GM12865 (cell line): ENCODE data around the gene PARN.

Experiments used
- DNase-seq: peaks from one replicate; pipeline ENCODE4 v3.0.0; 2010; ENCODE audit warnings: low read depth
- H3K4me3 ChIP-seq: 2 replicates; pipeline ENCODE4 v1.5.1; 2011; ENCODE audit warnings: mild to moderate bottlenecking, low read depth, low read length, control low read depth
- TF ChIP-seq, protein P1 (sequence below): IDR thresholded peaks from 2 replicates; pipeline ENCODE4 v1.5.1; 2011; ENCODE audit warnings: low read length, control low read depth, low read depth, inconsistent platforms; ENCODE audit not compliant: insufficient read depth; ENCODE audit errors: missing control alignments

The PARN gene

DNA sequence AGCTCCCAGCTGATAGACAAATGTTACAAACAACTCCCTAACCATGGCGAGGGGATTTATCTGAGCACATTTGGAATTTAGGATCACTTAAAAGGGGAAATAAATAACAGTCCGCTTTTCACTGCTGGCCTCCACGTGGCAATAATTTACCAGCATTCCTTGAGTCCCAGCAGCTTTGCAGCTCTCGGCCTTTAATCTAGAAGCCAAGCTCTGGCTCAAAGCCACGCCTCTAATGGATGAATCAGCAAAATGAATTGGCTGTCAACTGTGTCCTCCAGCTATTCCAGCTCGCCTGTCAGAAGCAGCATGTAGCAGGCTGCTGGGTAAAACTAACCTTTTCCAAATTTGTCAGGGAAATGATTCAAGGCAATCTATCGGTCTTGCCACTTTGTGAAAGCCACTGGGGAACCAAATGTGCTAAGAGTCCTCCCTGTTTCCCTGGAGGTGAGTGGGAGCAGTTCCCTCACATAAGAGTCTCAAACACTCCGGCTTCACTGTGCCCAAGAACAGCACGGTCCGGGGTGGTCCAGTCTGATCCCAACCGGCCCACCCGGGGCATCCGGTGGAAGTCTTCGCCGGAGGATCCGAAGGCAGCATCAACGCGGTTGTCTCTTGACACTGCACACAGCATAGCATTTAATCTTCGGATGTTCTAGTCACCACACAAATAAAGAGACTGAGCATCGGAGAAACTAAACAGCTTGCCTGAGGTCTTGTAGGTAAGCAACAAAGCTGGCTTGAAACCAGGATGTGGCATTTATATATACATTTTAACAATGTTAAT is 143.3 kb downstream of the PARN start:
- no peak for DNase-seq
- TF ChIP-seq, protein P1, sequence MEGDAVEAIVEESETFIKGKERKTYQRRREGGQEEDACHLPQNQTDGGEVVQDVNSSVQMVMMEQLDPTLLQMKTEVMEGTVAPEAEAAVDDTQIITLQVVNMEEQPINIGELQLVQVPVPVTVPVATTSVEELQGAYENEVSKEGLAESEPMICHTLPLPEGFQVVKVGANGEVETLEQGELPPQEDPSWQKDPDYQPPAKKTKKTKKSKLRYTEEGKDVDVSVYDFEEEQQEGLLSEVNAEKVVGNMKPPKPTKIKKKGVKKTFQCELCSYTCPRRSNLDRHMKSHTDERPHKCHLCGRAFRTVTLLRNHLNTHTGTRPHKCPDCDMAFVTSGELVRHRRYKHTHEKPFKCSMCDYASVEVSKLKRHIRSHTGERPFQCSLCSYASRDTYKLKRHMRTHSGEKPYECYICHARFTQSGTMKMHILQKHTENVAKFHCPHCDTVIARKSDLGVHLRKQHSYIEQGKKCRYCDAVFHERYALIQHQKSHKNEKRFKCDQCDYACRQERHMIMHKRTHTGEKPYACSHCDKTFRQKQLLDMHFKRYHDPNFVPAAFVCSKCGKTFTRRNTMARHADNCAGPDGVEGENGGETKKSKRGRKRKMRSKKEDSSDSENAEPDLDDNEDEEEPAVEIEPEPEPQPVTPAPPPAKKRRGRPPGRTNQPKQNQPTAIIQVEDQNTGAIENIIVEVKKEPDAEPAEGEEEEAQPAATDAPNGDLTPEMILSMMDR: no peak
- no peak overlapping the region for H3K4me3 ChIP-seq

DNA sequence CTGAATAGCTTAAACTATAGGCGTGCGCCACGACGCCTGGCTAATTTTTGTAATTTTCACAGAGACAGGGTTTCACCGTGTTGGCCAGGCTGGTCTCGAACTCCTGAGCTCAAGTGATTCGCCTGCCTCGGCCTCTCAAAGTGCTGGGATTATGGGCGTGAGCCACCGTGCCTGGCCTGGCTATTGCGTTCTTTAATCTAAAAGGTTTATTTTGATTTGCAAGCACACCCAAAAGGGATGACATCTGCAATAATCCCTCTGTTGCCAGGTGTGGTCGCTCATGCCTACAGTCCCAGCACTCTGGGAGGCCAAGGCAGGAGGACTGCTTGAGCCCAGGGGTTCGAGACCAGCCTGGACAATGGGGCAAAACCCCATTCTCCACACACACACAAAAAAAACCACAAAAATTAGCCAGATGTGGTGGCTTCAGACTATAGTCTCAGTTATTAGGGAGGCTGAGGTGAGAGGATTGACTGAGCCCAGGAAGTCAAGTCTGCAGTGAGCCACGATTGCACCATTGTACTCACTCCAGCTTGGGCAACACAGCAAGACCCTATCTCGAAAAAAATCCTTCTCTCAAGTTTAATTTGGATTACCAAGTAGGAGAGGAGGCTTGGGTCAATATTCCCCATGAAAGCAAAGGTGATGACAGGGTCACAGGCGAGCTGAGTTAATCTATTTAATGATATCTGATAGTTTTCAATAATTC is 144.1 kb downstream of the PARN start:
- H3K4me3 ChIP-seq: no peak overlapping the region
- DNase-seq: no peak
- TF ChIP-seq, protein P1: no peak

DNA sequence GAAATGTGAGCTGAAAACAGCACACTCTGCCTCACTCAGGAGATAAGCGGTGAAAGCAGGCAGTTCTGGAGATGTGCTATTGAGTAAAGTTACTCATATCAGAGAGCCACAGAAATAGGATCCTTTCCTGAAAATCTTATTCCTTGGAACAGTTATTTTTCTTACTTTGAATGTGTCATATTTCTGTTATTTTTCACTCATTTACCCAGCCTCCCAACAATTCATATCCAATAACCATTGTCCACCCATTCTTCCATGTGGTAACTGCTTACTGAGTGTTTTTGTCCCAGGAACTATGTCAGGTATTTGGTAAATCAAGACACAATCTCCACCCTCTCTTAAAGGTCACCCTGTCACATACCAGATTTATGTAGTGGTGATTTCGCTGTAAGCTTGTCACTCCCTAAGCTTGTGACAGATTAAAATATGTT is 144.9 kb downstream of the PARN start:
- TF ChIP-seq, protein P1: no peak
- DNase-seq: no peak

DNA sequence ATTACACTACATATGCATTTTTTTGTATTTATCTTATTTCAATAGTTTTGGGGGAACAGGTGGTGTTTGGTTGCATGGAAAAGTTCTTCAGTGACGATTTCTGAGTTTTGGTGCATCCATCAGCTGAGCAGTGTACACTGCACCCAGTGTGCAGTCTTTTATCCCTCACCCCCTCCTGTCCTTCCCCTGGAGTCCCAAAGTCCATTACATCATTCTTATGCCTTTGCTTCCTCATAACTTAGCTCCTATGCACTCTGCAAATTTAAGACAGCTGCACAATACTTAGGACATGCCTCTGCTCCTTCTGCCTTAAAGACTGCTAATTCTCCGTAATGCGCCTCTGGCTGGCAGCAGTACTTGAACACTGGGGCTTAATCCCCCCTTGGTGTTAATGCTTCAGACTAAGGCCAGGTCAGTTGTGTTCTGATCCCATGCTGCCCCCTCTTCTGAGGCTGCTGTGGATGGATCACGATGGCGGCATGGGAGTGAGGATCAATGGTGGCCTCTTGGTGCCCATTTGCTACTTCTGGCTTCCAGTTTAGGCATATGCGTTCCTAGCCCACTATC is 146.2 kb downstream of the PARN start:
- H3K4me3 ChIP-seq: no peak overlapping the region
- TF ChIP-seq, protein P1: no peak
- DNase-seq: no peak

More for the DNA sequence above, 144.9 kb downstream of the PARN start:
- H3K4me3 ChIP-seq: no peak overlapping the region

DNA sequence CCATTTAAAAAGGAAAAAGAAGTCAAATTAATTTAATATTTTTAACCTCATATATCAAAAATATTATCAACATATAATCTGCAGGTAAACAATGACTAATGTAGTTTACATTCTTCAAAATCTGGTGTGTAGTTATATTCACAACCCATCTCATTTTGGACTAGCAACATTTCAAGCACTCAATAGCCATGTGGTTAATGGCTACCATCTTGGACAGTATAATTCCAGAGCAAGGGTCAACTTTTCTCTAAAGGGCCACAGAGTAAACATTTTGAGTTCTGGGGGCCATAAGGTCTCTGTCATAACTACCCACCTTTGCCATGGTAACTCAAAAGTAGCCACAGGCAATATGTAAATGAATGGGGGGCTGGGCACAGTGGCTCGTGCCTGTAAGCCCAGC is 153.9 kb downstream of the PARN start:
- TF ChIP-seq, protein P1: no peak
- no peak overlapping the region for H3K4me3 ChIP-seq
- DNase-seq: no peak

DNA sequence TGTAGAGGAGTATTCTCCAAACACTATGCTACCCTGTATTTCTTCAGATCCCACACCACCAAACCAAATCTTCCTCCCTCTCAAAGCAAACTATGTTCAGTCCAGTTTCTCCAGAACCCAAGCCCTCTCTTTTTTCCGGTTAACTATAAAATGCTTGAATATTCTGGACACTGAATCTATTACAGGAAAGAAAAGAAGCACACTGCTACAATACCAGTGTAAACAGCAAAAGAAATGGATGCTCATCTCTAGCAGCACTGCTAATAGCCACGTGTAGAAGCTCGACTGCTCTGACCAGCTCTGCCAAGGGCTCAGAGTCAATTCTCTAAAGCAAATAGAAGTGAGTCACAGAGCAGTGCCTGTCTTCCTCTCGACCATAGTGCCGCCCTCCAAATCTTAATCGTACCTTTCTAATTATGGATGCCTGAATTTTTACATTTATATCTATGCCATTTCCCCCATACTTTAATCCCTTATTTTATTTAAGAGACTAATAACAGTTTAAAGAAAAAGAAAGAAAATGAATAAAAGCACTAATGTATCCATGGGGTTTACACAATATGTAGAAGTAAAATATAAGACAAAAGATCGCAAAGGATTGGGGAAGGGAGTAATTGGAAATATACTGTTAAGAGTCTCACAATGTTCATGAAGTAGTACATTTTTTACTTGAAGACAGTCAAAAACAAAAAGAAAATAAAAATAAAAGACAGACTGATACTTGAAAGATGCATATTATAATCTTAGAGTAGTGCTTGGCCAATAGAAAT is 154.5 kb downstream of the PARN start:
- TF ChIP-seq, protein P1: no peak
- no peak for DNase-seq
- H3K4me3 ChIP-seq: no peak overlapping the region
